ENCODE results near the gene ACSL6. TPM values are rescaled to one million over a fixed set of nuclear protein-coding genes. Genes with fewer than 3 reads are reported as not detected.

The ACSL6 gene
- polyA plus RNA-seq, 3 donors = 0.11 to 0.64 (median 0.15) TPM

DNA sequence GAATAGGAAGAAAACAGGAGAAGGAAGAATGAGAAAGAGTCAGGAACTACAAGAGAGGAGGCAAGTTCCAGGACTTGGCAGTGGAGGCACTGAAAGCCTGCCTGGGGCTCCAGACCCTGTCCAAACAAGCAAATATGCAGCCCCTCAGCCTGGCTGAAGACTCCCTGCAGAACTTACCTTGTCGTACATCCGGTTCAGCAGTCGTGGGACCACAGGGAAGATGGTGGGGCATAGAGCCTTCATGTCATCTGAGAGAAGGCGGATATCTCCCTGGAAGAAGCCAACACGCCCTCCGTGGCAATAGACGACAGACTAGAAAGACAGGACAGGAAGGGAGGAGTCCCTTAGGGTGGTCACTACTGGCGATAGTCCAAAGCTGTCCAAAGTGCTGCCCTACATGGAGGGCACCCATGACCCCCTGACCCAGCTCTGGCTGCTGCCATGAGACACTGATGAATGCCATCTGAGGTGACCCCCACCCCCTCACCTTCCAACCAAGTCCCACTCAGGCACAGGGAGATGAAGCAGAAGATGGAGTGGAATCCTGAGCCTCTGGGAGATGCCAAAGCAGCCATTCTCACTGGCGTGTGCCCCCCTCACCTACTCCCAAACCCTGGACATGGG is 38.3 kb downstream of the ACSL6 start:
- H3K27ac ChIP-seq (ENCODE audit: low read depth, low read length) = no peak overlapping the region
- 90 to 92% (median 90%) methylated on average over 9 of the region's 9 CpGs for WGBS, 3 donors

DNA sequence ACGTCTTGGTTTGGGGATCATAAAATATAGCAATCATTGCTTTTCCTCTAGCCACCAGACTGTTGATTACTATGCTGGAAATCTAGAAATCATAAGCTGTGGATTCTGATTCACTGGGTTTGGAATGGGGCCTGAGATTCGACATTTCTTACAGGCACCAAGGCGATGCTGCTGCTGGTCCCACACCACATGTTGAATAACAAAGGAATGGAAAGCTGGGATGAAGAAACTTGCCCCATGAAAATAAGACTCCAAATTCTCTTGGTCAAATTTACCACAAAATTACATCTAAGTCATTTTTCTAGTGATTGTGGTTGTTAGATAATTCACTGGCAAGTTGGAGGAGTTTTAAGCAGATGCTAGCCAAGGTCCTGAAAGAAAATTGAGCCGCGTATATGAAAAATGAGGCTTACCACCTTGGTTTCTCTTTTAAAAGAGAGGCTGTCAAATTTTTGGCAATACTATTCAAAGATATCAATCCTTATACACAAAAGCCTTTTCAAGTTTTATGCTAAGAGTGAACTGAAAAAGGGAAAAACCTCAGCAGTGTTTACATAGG is 43.0 kb downstream of the ACSL6 start:
- 77 to 91% (median 81%) methylated on average over 5 of the region's 5 CpGs for WGBS, 3 donors
- H3K27ac ChIP-seq (ENCODE audit: low read depth, low read length) = no peak overlapping the region

DNA sequence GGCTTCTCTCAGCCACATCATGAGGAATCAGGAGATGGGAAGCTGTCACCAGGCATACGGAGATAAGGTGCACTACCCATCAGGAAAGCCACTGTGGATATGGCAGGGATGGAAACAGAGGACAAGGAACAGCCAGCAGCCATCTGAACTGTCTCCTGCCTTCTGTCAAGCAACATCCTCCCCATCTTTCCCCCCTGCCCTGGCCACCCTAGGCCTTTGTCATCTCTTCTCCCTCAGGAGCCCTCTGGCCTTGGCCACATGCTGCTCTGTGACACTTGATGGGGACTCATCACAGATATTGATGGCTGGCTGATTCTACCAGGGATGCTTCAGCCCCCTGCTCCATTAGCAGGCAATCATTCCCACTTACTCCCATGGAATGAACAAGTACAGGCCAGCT is 44.9 kb downstream of the ACSL6 start:
- 81 to 100% (median 97%) methylated on average over 1 of the region's 1 CpG for WGBS, 3 donors
- H3K27ac ChIP-seq (ENCODE audit: low read depth, low read length) = no peak overlapping the region

DNA sequence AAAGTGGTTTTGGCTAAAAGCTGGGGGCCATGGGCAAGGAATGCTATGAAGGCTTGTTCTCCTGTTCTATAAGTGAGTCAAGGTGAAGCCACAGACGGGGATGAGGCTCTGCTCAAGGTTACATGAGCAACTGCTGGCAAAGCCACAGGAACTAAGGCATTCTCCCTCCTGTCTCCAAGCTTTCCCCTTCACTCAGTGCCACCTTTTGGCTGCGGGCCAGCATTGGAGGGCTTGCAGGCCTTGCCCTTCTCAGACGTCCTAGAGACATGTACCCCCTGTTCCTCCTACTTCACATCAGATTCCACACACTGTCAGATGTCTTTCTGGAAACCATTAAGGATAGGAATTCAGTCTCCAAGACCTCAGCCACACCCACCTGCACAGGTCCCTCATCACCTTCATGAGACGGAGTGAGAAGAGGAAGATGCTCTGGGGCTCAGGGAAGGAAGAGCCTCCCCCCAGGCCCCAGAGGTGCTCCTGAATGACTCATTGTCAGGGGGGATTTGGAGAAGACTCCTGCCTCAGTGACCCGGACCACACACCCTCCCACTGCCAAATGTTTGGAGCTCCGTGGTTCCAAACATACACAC is 45.5 kb downstream of the ACSL6 start:
- no peak overlapping the region for H3K27ac ChIP-seq (ENCODE audit: low read depth, low read length)
- WGBS, 3 donors = 78 to 82% (median 80%) methylated on average over 6 of the region's 6 CpGs

DNA sequence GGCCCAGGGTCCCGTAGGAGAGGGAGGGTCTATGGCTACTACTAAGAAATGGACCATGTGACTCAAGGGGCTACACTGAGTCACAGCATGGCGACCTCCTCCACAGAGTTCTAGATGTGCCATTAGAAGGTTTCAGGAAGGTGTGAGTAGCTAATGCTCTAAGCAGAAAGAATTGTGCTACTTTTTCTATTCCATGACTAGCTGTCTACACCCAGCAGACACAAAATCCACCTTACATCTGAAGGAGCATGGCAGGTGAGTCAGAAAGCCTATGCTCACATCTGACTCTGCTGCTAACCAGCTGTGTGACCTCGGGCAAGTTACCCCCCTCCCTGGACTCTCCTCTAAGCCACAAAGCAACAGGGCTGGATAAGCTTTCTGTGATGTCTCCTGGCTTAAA is 51.6 kb downstream of the ACSL6 start:
- 83 to 87% (median 84%) methylated on average over 3 of the region's 3 CpGs for whole genome bisulfite sequencing, 3 donors
- no peak overlapping the region for H3K27ac ChIP-seq (ENCODE audit: low read depth, low read length)

DNA sequence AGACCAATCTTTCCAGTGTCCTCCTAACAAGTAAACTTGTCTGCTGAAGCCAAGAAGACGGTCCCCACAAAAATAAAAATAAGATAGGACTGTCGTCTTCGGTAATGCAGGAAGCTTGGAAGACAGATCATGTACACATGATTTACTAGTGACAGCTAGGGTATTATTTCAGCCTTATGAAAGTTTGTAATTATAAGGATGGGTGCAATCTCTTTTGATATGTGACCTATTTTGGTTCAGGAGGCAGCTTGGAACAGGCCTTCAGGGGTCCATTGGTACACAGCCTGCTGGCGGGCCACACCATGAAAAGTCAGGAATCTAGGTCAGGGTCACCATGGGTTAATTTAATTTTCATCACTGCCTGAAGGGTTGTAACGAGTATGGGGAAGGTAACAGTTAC is 52.3 kb downstream of the ACSL6 start:
- WGBS, 3 donors = 91 to 93% (median 91%) methylated on average over 5 of the region's 5 CpGs
- H3K27ac ChIP-seq (ENCODE audit: low read depth, low read length) = no peak overlapping the region

DNA sequence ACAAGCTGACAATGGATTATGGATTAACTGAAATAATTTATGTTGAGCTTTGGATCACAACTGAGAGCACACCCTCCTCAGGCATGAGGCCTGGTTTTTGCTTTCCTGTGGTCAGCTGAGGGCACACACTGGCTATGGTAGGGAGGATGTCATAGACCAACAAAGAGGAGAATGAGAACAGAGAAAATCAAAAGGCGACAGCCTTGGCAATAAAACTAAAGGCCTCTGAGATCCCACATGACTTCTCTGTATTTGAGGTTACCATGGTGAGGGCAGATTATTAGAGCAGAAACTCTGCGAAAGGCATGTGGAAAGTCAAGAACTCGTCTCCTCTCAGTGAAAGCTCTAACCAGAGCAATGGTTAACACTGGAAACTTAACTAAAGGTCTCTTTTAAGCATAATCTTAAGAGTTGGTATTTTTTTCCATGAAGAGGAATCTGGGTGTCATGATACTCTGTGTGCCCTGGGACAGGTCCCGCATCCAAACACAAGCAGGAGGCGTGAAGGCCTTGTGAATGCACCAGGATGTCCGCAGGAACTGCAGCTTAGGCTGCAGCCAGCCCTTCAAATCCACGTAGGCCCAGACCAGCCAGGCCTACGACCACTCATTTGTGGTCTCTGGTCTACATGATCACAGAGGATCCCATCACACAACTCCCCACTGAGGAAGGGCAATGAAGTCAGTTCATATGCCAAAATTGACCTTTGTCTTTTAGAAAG is 53.6 kb downstream of the ACSL6 start:
- WGBS, 3 donors = 83 to 86% (median 85%) methylated on average over 8 of the region's 8 CpGs
- H3K27ac ChIP-seq (ENCODE audit: low read depth, low read length) = no peak overlapping the region

DNA sequence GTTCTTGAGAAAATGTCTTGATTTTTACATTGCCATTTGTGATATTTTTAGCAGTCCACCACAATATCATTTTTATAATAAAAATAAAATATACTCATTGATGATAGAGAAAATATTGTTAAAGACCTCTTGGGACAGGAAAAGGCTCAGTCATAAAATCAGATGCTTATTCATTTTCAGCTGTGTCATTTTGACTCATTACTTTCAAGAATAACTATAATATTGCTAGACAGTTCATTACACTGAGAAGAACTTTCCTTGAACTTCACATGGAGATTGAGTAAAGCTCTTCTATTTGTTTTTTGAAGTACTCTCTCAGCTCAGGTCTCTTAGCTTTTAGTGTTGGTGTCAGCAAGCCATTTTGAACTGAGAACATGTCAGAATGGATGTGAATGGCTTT is 57.5 kb downstream of the ACSL6 start:
- no peak overlapping the region for H3K27ac ChIP-seq (ENCODE audit: low read depth, low read length)

DNA sequence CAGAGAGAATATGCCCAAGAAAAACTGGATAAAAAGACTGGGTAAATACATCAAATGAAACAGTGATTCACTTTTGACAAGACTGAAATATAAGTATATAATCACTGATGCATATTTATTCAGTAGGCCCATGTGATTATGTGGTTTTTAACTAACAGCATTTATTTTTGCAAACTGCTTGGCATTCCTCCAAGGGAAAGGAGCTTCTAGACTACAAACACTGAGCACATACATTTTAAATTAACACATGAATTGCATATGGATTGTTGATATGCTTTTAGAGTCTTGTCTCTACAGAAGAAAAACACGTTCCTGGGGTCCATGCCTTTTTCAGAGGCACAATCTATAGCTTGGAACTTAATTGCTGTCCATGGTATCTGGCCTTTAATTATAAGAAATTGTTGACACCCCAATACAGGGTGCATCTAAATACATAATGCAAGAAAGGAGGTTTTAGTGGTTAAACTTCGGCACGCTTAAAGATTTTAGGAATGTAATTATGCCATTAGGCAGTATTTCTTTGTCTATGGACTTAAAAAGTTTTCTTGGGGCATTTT is 59.1 kb downstream of the ACSL6 start:
- H3K27ac ChIP-seq (ENCODE audit: low read depth, low read length) = no peak overlapping the region
- WGBS, 3 donors = 51 to 84% (median 56%) methylated on average over 3 of the region's 3 CpGs

DNA sequence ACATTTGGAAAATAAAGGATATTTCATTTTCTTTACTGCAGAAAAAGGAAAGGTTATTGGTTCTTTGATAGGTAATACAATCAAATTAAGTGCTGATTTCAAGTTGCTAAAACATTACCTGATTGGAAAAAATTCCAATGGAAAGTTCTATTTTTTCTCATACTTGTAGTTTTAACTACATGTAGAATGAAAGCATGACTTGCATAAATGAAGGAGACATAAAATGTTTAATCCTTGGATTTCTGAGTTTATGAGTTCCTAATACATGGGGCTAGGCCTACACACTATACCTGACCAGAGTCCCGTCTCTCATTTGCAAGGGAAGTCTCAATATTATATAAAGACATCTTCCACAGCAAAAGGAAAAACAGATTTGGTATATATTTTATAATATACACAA is 60.8 kb downstream of the ACSL6 start:
- WGBS, 3 donors = 93 to 100% (median 95%) methylated on average over 1 of the region's 1 CpG
- no peak overlapping the region for H3K27ac ChIP-seq (ENCODE audit: low read depth, low read length)

DNA sequence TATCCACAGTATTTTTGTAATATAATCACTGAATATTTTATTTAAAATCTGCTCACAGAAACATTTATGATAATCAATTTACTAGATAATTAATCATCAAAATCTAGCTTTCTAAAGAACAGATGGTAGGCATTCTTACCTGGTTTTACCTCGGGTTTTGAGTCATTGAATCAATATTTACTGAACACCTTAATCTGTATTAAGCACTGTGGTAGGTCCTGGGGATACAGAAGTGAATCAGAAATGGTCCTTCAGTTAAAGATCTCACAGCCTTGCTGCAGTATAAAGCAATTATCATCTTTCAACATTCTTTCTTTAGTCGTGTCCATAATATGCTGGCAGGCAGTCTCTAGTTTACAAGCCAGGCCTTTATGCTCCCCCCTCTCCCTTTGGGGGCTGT is 64.0 kb downstream of the ACSL6 start:
- H3K27ac ChIP-seq (ENCODE audit: low read depth, low read length) = no peak overlapping the region
- 25 to 63% (median 52%) methylated on average over 2 of the region's 2 CpGs for WGBS, 3 donors

DNA sequence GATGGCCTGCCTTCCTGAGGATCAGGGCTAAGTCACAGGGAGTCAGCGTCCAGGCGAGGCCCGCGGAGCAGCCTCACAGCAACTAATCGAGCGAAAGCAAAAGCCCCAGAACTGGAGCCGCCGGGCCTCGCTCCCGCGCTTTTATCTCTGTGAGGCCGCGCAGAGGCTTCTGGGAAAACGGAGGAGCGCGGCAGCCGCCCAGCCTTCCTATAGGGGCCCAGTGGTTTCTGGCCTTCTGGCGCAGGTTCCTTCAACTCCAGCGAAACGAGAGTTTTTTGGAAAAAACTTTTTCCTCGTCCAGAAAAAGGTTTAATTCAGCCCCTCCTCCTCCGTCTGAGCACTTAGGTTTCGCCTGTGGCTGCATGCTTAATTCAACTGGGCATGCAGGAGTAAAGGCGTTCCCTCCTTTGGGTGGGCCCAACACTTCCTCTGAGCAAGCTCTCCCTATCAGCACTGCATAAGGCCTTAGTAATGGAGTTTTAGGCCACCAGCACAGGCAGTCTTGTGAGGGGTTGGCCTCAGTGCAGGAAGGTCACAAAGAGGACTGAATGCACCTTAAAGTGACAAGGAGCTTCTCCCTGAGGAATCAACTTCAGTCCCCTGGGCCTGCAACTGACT is 65.8 kb downstream of the ACSL6 start, which contains the start of gene MEIKIN:
Gene MEIKIN (minus strand): TSS at position 113 of the 618 bp plus-strand sequence. CDS start 158 bp downstream, outside the sequence.
- H3K27ac ChIP-seq (ENCODE audit: low read depth, low read length) = no peak within 1 kb of the TSS
- 79 to 85% (median 84%) methylated on average over 24 of the region's 24 CpGs for WGBS, 3 donors

DNA sequence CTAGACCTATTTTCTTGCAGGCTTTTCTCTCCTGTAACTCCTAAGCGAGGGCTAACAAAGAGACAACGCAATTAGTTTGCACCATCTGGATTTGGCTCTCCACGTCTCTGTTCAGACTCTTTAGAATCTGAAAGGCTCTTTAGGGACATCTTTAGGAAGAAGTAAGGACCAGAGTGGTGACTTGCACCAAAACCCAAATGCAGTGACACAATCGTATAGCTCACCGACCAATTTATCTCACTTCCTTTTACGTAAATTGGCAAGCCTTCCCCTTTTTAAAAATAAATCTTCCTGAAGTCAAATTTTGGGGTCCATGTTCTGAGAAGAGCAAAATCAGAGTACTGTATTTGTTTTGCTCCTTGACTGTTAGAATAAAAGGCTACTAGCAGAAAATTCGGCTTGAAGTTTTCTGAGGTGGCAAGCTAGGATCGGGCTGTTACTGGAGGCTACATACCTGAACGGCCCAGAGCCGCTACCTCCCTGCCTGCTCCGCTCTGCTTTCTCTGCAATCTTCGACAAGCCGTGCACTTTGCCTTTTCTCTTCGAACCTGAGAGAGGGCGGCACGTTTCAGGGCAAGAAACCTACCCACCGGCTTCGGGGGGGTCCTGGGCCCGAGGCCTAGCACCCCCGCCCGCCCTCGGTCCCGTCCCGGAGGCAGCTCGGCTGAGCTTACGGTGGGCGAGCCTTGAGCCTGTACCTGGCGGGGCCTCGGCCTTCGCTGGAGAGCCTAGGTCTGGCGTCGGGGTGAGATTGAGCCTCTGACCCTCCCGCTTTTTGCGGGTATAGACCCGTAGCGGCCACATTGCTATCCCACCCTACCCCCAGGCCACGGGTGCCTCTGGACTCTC is 66.5 kb downstream of the ACSL6 start:
- 78 to 82% (median 80%) methylated on average over 36 to 37 of the region's 37 CpGs for WGBS, 3 donors
- no peak overlapping the region for H3K27ac ChIP-seq (ENCODE audit: low read depth, low read length)

DNA sequence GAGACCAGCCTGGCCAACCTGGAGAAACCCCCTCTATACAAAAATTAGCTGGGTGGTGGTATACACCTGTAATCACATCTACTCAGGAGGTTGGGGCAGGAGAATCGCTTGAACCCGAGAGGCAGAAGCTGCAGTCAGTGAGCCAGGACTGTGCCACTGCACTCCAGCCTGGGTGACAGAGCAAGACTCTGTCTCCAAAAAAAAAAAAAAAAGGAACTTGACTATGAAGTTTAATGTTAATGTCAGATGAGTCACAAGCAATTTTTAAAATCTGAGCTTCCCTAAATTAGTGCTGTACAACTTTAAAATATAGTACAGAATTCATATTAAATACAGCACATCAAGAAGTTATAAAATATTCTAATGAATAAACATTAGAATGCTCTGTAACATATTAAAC is 67.5 kb downstream of the ACSL6 start:
- 87 to 97% (median 90%) methylated on average over 2 of the region's 2 CpGs for WGBS, 3 donors
- H3K27ac ChIP-seq (ENCODE audit: low read depth, low read length) = no peak overlapping the region

DNA sequence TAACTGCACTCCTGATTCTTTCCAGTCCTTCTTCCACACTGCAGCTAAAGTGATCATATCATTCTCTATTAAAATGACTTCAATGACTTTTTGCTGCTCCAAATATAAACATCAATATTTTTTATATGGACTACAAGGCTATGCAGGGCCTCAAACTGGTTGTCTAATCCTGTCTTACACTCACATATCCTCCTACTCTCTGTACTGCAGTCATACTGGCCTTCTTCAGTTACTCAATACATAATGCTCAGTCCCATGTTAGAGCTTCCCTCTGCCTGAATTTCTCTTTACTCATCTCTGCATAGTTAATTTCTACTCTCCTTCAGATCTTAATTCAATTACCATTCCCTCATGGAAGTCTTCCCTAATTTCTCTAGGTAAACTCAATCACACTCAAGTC is 69.4 kb downstream of the ACSL6 start:
- no peak overlapping the region for H3K27ac ChIP-seq (ENCODE audit: low read depth, low read length)

DNA sequence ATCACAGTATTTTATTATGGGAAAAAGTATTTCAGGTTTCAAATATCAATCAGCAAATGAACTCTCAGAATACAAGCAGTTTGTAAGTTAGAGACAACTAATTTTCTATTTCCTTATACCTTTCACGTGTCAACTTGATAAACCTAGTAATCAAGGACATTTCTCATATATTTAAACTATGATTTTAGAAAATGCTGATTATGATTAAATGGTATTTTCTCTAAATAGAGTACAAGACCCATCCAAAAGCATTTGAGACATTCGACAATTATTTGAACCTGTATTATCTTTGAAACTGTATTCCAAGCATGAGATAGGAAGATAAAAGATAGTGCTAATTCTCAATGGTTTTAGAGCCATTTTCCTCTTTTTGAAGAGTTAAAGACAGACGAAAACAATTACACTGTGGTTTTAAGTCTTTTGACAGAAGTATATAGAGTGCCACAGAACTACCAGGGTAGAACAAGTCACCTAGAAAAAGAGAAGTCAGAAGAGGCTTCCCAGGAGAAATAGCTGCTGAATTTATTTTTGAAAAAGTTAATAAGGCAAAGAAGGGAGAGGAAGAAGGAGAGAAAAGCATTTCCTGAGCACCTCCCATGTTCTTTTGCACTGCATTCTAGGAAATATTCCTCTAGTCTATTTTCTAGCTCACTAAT is 71.6 kb downstream of the ACSL6 start:
- no peak overlapping the region for H3K27ac ChIP-seq (ENCODE audit: low read depth, low read length)
- 50 to 70% (median 66%) methylated on average over 3 of the region's 3 CpGs for WGBS, 3 donors

DNA sequence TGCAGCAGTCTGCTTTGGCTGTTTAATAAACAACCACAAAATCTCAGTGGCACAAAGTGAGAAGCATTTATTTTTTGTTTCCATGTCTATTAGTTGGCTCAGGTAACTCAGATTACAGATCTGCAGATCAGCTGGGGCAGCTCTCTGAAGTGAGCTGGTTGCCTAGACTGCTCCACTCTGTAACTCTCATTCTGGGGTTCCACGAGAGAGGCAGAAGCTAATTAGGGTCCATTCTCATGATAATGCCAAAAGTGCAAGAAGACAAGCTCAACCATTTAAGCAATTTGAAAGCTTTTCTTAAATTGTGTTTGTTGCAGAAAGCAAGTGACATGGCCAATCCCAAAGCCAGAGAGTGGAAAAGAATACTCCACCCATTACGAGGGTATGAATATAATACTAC is 79.2 kb downstream of the ACSL6 start:
- no peak overlapping the region for H3K27ac ChIP-seq (ENCODE audit: low read depth, low read length)
- 69 to 80% (median 72%) methylated on average over 2 of the region's 2 CpGs for WGBS, 3 donors

DNA sequence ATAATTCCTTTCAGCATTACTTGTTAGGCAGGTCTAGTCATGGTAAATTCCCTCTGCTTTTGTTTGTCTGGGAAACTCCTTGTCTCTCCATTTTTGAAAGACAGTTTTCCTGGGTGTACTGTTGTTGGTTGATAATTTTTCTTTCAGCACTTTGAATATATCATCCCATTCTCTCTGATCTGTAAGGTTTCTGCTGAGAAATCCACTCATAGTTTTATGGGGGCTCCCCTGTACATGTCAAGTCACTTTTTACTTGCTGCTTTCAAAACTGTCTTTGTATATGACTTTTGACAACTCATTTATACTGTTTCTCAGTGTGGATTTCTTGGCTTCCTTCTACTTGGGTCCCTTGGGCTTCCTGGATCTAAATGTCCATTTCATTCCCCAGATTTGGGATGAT is 82.5 kb downstream of the ACSL6 start:
- H3K27ac ChIP-seq (ENCODE audit: low read depth, low read length) = no peak overlapping the region
